ENCODE results near the gene OSGEP. TPM values are rescaled to one million over a fixed set of nuclear protein-coding genes. Genes with fewer than 3 reads are reported as not detected.
"Not testable (repeated sequence)": the region's sequence is repeated elsewhere in the genome, so short reads cannot be mapped to it uniquely, and the experiment has no call there.

OSGEP gene
- total RNA-seq, 1 donor from 2014 or later: 35.4 TPM

DNA sequence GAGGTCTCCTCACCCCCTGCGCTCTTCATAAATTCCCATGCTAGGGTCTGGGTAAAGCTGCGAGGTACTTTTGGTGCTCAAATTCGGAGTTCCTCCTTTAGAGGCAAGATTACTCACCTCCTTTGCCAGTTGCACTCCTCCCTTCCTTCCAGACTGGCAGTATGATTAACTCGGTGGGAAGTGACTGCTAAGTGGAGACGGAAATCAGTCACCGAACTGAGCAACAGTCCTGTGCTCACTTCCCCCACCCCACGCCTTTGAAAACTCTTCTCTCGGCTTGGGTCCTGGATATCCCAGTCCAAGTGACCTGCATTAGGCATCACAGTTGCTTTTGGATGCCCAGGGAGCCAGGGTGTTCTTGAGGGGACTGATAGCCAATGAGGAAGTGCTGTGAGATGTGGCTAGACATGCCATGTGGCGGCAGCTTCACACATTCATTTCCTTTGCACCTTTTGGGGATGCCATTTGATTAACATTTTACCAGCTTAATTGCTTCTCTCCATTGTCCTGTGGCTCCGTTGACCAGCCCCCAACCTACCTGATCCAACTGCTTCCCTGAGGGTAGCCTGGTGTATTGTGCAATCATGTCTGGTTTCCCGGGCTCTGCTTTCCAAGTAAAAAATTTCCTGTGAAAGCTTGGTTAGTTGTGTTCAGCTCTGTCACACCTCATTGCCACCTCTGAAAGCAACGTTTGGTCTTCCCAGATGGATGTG lies 15.4 kb upstream of the OSGEP start:
- peak; percentile 20 for DNase-seq (ENCODE audit: low spot score)

DNA sequence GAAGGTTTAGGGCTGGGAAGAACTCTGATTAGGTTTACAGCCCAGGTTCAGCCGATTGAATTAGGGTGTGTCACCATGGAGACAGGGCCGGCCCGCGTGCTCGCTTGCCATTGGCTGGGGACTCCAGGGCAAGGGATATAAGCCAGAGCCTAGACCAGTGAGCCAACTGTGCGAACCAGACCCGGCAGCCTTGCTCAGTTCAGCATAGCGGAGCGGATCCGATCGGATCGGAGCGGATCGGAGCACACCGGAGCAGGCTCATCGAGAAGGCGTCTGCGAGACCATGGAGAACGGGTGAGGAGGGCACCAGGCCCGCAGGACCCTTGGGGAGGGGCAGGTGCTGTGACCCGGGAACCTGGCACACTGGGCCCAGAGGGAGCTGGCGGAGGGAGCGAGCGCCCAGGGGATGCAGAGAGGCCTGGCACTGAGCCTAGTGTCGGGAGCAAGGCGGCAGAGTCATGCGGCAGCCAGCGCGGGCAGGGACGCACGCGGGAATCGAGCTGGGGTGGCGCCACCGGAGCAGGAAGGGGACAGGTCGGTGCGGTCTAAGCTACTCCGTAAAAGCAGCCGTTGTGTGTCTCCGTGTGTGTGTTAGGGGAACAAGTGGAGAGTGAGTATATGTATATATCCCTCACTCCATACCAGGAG lies 14.8 kb upstream of the OSGEP start, which contains the start of gene PNP:
Gene PNP, plus strand, starts transcription at position 165 of the 648 bp plus-strand sequence. Its CDS starts 119 bp downstream, at position 284.
- DNase-seq (ENCODE audit: low spot score): peak; percentile 92

DNA sequence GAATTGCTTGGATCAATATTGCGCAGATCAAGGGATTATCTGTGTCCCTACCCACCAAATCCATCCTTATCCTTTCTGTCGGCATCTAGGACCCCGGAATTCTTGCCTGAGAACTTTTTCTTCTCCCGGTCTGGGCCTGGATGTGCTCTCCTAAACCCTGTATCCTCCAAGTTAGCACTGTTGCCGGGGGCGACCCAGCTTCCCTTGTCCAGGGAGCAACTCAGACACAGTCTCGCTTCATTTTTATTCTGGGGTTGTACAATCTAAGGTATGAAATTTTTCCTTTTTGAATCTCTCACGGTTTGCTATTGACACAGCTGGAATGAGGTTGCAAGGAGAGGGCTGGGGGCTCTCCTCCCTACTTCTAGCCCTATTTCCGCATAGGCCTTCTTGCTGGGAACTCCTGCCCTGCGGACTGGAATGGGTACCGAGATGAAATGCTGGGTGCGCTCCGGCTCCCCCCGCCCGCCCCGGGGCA lies 14.2 kb upstream of the OSGEP start:
- DNase-seq (ENCODE audit: low spot score): no peak

DNA sequence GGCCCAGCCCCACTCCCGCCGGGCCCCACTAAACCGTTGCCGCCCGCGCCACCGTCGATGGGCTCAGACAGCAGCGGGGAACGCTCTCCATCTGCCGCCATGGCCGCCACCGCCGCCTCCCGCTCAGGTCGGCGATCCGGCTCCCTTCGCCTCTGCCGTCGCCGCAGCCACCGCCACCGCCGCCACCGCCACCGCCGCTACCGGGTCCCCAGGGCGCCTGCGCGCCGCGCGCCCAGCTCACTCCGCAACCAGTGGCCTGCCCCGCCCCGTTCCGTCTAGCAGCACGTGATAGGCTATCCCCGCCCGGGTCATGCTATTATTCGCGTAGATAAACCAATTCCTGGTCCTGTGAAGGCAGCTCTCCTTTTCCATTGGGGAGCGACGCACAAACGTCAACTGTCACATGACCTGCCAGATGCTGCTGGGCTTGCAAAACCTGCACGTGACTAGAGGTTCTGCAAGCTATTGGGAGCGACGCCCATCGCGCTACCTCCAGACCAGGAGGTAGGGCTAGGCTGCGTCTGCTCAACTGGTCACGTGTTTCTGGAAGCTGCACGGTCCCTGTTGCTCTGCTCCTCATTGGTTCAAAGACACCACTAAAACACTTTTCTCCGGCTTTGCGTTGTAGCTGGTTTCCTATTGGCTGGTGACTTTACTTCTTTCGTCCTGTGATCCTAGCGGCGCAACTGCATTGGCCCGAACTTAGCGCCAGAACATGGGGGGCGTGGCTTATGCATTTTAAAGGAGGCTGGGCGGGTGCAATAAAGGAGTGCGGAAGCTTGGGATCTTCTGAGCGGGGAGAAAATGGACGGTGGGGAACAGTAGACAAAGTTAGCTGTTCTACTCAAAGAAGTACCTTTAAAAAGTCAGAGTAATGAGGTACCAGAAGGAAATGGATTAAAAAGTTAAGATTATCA lies 6.9 kb upstream of the OSGEP start, which contains the start of gene PIP4P1:
Gene PIP4P1, minus strand, starts transcription at position 210 of the 917 bp plus-strand sequence. Its CDS starts 109 bp downstream, at position 101.
- DNase-seq (ENCODE audit: low spot score): peak; percentile 100

DNA sequence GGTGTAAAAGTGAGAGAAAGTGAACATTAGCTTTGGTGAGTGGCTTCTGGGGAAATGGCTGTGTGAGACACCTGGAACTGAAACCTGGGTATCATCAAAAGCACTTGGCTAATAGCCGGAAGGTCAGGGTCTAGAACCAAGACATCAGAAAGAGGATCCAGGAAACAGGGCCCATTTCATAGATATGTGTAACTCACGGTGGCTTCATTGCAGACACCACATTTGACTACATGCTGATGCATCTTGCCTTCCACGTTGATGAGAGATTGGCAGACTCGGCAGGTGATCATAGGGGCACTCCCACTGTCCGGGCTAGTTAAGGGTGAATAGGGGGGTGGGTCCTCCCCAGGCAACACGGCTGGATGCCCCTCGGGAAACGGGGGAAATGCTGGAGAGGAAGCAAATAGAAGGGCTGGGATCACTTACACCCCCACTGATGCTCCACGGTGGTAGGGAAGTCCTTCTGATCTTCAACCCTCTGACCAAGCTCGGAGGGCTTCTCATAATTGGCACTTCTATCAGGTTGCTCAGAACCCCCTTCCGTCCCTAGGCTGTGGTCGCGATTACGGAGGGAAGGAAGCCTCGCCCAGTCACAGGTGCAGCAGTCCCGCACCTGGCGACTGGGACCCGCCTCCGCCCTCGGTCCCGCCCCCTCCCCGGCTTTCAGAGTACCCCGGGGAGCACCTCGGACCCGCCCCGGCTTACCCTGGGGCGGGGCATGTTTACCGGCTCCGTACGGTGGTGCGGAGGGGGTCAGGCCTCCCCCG lies 6.0 kb upstream of the OSGEP start:
- peak; percentile 27 for DNase-seq (ENCODE audit: low spot score)

DNA sequence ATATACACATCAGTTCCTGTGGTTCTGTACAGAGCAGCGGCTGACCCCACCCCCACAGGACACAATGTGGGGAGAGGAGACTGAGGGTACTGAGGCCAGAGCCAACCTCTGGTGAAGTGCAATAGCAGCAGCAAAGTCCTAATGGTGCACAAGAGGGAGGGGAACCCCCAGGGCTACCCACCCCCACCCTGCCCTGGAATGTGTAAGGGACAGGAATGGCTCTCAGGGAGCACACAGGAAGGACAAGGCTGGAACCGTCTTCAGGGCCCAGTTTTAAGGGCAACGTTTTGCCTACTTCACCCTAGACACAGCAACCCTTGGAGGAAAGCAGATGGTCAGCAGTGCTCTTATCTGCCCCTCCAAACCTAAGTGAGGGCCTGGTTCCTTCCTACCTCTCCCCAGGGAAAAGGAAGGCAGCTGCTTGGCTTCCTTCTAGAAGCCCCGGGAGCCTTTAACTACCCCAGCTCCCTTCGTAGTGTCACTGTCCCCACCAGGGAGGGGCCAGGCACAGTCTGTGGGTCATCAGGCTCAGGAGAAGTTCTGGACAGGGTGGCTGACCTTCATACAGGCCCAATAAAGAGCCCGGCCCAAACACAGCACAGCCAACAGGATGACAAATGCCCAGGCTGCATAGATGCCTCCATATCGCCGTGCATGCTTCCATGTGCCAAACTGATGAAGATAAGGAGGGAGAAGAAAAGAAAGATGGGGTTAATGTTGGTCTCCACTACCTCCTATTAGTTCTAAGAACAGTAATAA lies 3.6 kb upstream of the OSGEP start:
- no peak for DNase-seq (ENCODE audit: low spot score)

DNA sequence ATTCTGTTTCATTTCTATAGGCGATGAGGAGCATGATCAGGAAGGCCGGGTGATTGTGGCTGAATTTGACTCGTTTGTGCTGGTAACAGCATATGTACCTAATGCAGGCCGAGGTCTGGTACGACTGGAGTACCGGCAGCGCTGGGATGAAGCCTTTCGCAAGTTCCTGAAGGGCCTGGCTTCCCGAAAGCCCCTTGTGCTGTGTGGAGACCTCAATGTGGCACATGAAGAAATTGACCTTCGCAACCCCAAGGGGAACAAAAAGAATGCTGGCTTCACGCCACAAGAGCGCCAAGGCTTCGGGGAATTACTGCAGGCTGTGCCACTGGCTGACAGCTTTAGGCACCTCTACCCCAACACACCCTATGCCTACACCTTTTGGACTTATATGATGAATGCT lies 2.4 kb upstream of the OSGEP start:
- DNase-seq (ENCODE audit: low spot score): no peak

DNA sequence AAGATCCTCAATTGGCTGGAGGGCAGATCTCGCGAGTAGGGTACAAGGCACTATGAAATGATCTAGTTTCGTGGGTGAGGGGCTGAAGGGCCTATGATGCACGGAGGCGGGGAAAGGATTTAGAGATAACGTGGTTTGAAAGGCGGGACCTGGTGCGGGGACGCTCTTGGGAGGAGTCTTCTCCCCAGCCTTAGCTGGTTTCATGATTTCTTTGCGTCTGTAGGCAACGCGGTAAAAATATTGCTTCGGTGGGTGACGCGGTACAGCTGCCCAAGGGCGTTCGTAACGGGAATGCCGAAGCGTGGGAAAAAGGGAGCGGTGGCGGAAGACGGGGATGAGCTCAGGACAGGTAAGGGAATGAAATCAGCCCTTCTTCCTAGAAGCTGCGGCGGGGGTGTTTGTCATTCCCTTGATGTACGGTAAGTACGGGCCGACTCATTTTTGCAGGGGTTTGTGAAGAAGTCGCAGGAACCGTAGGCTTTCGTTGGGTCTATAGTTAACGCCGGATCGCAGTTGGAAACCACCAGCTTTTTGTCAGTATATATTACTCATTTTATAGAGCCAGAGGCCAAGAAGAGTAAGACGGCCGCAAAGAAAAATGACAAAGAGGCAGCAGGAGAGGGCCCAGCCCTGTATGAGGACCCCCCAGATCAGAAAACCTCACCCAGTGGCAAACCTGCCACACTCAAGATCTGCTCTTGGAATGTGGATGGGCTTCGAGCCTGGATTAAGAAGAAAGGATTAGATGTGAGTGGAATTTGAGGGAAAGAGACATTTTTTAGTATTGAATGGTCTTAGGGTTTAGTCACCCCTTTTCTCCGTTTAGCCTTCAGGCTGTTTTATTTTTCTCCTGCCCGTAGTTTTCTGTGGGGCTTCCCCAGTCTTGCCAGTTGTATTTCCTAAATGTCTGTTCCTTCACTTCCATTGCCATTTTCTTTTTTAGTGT lies 1.0 kb upstream of the OSGEP start:
- no peak for DNase-seq (ENCODE audit: low spot score)

DNA sequence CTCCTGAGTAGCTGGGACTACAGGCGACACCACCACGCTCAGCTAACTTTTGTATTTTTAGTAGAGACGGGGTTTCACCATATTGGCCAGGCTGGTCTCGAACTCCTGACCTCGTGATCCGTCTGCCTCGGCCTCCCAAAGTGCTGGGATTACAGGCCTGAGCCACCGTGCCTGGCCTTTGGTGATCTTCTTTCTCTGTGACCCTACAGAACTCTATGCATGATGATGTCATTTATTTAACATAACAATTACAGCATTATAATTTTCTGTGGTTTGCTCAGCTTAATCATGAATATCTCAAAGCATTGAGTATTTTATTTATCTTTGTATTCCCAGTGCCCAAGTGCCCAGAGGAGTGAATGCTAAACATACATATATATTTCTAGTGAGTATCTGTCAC lies 1.8 kb downstream of the OSGEP start:
- DNase-seq (ENCODE audit: low spot score): not testable (repeated sequence)

DNA sequence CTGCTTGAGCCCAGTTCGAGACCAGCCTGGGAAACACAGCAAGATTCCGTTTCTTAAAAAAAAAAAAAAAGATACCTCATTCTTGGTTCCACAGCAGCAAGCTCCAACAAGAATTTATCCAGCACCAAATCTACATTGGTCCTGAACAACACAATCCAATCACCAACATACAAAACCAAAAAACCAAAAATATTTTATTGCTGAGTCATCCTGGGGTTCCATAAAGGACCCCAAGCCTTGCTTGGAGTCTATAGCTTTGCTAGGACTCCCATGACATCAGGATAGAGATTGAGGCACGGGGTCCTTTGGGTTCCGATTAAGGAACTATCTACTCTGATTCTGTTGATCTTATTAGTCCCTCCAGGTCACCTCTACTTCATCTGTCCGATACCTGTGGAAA lies 7.7 kb downstream of the OSGEP start:
- no peak for DNase-seq (ENCODE audit: low spot score)

DNA sequence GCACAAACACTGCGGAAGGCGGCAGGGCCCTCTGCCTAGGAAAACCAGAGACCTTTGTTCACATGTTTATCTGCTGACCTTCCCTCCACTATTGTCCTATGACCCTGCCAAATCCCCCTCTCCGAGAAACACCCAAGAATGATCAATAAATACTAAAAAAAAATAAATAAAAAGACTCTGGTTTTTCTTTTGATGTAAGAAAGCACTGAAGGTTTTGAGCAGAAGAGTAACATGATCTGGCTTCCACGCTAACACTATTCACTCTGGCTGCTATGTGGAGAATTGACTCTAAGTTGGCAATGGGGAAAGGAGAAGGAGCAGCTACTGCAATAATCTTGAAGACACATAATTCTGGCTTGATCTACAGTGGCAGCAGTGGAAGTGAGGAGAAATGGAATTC lies 11.0 kb downstream of the OSGEP start:
- not testable (repeated sequence) for DNase-seq (ENCODE audit: low spot score)

DNA sequence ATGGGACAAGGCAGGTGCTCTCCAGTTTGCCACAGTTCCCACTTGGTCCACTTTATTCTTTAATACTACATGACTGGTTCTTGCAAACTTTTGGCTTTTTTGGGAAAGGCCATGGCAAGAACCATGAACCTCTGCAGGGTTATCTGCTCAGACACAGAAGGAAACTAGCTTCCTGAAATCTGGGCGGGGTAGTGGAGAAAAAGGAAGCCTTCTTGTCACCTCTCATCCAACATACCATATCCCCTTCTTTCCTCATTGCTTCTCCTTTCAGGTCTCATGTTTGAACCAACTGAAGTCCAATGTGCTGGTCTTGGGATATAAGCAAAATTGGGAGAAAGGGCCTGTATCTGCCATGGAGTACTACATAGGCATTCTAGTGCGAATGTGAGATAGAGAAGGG lies 13.2 kb downstream of the OSGEP start:
- no peak for DNase-seq (ENCODE audit: low spot score)

DNA sequence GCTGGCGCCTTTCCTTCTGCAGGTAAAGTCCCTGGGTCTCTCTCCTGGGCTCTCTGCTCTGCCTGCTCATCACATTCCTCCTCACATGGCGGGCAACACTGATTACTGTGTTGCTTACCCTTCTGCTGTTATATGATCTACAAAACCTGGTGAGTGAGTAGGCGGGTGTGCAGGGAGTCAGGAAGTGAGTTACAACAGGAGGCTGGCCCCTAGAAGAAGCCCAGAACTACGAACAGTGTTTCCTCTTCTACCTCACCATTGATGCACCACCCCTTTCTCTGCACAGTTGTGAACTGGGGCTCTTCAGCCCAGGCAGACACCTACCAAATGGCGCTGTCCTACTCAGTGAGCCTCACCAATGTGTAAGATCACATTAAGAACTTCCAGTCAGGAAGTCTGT lies 13.7 kb downstream of the OSGEP start:
- no peak for DNase-seq (ENCODE audit: low spot score)

DNA sequence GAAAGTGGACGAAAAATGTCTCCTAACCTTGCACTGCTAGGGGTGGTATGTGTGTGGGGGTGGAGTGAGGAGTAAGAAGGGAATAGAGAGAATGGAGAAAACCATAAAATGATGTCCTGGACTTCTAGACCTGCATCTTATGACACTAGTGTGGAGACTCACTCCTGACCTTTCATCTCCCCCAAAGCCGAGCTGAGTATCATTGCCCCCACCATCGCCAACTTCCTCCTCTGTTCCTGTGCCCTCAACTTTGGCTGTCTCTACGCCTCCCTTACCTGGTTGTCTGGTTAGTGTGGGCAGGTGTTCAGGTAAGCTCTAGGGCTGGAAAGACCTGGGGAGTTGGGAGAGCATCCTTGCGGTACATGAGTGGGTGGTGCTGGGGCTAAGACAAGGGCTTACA lies 14.1 kb downstream of the OSGEP start:
- DNase-seq (ENCODE audit: low spot score): no peak

DNA sequence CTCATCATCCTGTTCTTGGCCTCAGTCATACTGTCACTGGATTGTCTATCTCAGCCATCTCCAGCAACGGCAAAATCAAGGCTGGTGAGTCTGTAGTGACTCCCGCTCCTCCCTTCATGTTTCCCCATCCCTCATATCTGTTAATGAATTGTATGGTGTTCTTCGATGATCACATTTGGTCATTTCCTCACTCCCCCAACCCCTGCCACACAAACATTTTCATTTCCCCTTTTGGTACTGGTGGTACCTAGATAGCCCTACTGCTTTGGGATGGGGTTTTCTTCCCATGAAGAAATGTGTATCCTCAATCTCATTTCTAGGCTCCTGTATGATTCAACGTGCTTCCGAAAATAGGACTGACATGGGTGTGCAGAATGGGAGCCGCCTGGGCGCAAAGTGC lies 15.9 kb downstream of the OSGEP start:
- DNase-seq (ENCODE audit: low spot score): no peak

DNA sequence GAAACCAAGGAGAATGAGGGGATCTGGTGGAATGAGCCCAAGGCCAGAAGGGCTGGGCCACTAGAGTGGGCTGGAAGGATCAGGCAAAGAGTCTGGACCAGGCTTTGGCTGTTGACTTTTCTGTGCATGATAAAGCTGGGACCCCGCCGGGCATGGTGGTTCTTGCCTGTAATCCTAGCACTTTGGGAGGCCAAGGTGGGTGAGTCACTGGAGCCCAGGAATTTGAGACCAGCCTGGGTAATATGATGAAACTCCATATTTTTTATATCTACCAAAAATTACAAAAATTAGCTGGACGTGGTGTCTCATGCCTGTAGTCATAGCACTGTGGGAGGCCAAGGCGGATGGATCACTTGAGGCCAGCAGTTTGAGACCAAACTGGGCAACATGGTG lies 18.3 kb downstream of the OSGEP start:
- no peak for DNase-seq (ENCODE audit: low spot score)

DNA sequence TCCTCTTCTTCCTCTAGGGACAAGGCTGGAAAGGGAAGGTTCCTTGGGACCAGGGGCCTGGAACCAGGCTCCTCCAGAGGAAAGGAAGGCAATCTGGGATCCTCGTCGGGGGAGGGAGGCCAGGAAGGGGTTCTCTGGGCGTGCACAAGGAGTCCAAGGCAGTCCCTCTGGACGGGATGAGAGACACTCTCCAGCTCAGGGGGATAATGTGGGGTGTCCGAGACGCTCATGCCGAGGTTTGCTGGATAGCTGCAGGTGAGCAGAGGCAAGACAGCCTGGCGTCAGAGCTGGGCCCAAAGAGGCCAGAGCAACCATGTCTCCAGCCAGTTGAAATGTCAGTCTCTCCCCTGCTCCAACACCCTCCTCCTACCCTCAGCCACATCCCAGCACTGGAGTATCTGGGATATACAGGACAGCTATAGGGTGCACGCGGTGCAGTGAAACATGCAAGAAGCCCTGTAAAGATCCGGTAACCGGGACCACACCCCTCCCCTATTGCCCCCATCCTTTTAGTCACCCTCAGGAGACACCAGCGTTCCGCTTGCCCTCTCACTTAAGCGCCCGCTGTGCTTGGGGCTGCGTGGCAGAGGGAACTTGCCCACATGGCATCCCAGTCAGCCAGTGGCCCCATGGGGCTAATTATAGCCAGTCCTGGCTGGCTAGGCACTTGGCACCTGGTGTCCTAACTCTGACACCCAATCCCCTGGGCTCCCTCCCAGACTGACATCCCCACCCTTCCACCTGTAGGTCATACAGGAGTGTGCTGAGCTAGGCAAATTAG lies 18.8 kb downstream of the OSGEP start, which contains the start of gene KLHL33:
Gene KLHL33, minus strand, starts transcription at position 585 of the 781 bp plus-strand sequence. Its CDS starts 355 bp downstream, at position 230.
- no peak for DNase-seq (ENCODE audit: low spot score)

All from mucosa of gallbladder (tissue), 1 donor.